Keratinocyte (primary cell): ENCODE measurements around the gene SFRP4.
"Not testable (repeated sequence)": the region's sequence is repeated elsewhere in the genome, so short reads cannot be mapped to it uniquely, and the experiment has no call there.

Experiments used
- EZH2 ChIP-seq: IDR thresholded peaks from one replicate; pipeline ENCODE4 v1.6.1; 2012; ENCODE audit warnings: inconsistent platforms, mild to moderate bottlenecking, low read length, moderate library complexity
- TF ChIP-seq, protein P1 (sequence below), 3 experiments: IDR thresholded peaks in 1 of 3; conservative IDR thresholded peaks in 1 of 3; optimal IDR thresholded peaks in 1 of 3; 2 replicates in 2 of 3; 3 replicates in 1 of 3; pipeline versions ENCODE3 to v1.5.1; 2011; ENCODE audit warnings: low read length in 3 of 3, mild to moderate bottlenecking in 3 of 3, moderate library complexity in 2 of 3, control low read depth in 1 of 3, inconsistent platforms in 1 of 3; ENCODE audit not compliant: insufficient read depth in 2 of 3; ENCODE audit errors: extremely low read depth in 1 of 3

DNA sequence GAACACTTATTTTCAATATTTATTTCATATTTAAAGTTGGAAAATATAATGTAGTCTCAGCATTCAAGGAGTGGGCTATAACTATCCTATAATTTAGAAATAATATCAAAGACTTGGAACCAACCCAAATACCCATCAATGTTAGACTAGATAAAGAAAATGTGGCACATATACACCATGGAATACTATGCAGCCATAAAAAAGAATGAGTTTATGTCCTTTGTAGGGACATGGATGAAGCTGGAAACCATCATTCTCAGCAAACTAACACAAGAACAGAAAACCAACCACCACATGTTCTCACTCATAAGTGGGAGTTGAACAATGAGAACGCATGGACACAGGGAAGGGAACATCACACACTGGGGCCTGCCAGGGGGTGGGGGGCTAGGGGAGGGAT lies 37.6 kb upstream of the SFRP4 start:
- TF ChIP-seq, protein P1, sequence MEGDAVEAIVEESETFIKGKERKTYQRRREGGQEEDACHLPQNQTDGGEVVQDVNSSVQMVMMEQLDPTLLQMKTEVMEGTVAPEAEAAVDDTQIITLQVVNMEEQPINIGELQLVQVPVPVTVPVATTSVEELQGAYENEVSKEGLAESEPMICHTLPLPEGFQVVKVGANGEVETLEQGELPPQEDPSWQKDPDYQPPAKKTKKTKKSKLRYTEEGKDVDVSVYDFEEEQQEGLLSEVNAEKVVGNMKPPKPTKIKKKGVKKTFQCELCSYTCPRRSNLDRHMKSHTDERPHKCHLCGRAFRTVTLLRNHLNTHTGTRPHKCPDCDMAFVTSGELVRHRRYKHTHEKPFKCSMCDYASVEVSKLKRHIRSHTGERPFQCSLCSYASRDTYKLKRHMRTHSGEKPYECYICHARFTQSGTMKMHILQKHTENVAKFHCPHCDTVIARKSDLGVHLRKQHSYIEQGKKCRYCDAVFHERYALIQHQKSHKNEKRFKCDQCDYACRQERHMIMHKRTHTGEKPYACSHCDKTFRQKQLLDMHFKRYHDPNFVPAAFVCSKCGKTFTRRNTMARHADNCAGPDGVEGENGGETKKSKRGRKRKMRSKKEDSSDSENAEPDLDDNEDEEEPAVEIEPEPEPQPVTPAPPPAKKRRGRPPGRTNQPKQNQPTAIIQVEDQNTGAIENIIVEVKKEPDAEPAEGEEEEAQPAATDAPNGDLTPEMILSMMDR (optimal IDR thresholded peaks at IDR 0.05 in 1 of 3, IDR thresholded peaks at IDR 0.05 in 1 of 3, conservative IDR thresholded peaks at IDR 0.05 in 1 of 3; ENCODE audit: extremely low read depth in 1 of 3, insufficient read depth in 2 of 3, low read length in 3 of 3): not testable (repeated sequence)
- TF ChIP-seq EZH2: not testable (repeated sequence)
